Stomach (tissue), 9 donors: ENCODE measurements around the gene ABCA3. TPM values are rescaled to one million over a fixed set of nuclear protein-coding genes. Genes with fewer than 3 reads are reported as not detected.

Experiments used
- DNase-seq, 2 donors: peaks; one replicate each; pipeline versions ENCODE4 v3.0.0 to v3.0.0-alpha.2; 2013 to 2019
- H3K27ac ChIP-seq, 5 donors: fragments of 200-600 bp in 4 of 5; sonication (generic) in 4 of 5; one replicate each; pipeline ENCODE4 v1.5.1; 2013 to 2019; ENCODE audit warnings: mild to moderate bottlenecking in 1 of 5, moderate library complexity in 1 of 5
- H3K27me3 ChIP-seq, 3 donors: fragments of 200-600 bp; sonication (generic); one replicate each; pipeline ENCODE4 v1.5.1; 2017 to 2019; ENCODE audit warnings: mixed run types in 1 of 3
- H3K36me3 ChIP-seq, 4 donors: fragments of 200-600 bp; sonication (generic); 1 replicate in 3 of 4; 2 replicates in 1 of 4; pipeline ENCODE4 v1.5.1; 2016 to 2019
- H3K4me1 ChIP-seq, 4 donors: fragments of 200-600 bp; sonication (generic); one replicate each; pipeline ENCODE4 v1.5.1; 2016 to 2019
- H3K4me3 ChIP-seq, 4 donors: fragments of 200-600 bp; sonication (generic) in 3 of 4; one replicate each; pipeline ENCODE4 v1.5.1; 2016 to 2019; ENCODE audit warnings: mild to moderate bottlenecking in 1 of 4
- H3K9me3 ChIP-seq, 4 donors: fragments of 200-600 bp; sonication (generic); one replicate each; pipeline ENCODE4 v1.5.1; 2016 to 2019
- CTCF ChIP-seq, 7 experiments: fragments of 450-650 bp in 4 of 7; fragments of 200-600 bp in 3 of 7; sonication (generic) in 3 of 7; IDR thresholded peaks; one replicate each; pipeline ENCODE4 v1.5.1; 2016 to 2019; ENCODE audit warnings: antibody characterized with exemption in 7 of 7, control low read depth in 2 of 7, mild to moderate bottlenecking in 1 of 7
- EP300 ChIP-seq: sonication (generic); formaldehyde crosslinking; IDR thresholded peaks from one replicate; pipeline ENCODE4 v1.6.1; 2017; ENCODE audit warnings: antibody characterized with exemption
- POLR2A ChIP-seq, 4 donors: fragments of 450-650 bp; IDR thresholded peaks; one replicate each; pipeline ENCODE4 v1.6.1; 2016; ENCODE audit warnings: antibody characterized with exemption in 4 of 4, control low read depth in 2 of 4, mild to moderate bottlenecking in 1 of 4, moderate library complexity in 1 of 4
- POLR2AphosphoS5 ChIP-seq, 3 donors: sonication (generic); formaldehyde crosslinking; IDR thresholded peaks; one replicate each; pipeline ENCODE4 v1.6.1; 2016; ENCODE audit warnings: antibody characterized with exemption in 3 of 3
- WGBS, 5 donors: extraction: QIAGEN DNeasy Blood & Tissue Kit in 3 of 5; methylation state at CpG; one replicate each; pipeline versions ENCODE4 v1.1.5 to v1.1.7; 2013 to 2018; 5-methylcytosine and 5-hydroxymethylcytosine counted together
- intact Hi-C: fragments of 100-400 bp; cut with DNase I; formaldehyde crosslinking; loops from one replicate; pipeline ENCODE4 v1.15.1; 2023; ENCODE audit warnings: low total_unique reads
- polyA plus RNA-seq, 3 donors: library from polyadenylated mRNA; stranded (reverse); fragments of 200-250 nt; gene quantifications; one replicate each; pipeline ENCODE4 v1.2.3, GENCODE V29; 2013
- total RNA-seq, 5 donors: library from RNA; depleted of rRNA; stranded (reverse); fragments of >200 nt; gene quantifications; one replicate each; pipeline versions ENCODE4 v1.1.0 to v1.2.3, GENCODE V29; 2014 to 2016
- donor health status: healthy with polysubstance abuse.
- donor health status: Bipolar disorder and iron deficiency.
- donor health status: healthy.

Gene ABCA3
- total and polyA plus RNA-seq, 8 donors: 0.61 to 39.3 (median 3.9) TPM

GRCh38 chr16:2280461-2280860 is 60.1 kb downstream of the ABCA3 start:
- intact Hi-C loops: no loop called here
- DNase-seq: no peak
- peaks cover 0 to 60% (median 43%) of the 10 kb centered on the region in 4 donors for H3K36me3 ChIP-seq
- no peaks in the 10 kb centered on the region for H3K9me3 ChIP-seq
- no peaks in the 10 kb centered on the region for H3K4me1 ChIP-seq
- H3K27me3 ChIP-seq: no peaks in the 10 kb centered on the region
- H3K4me3 ChIP-seq: no peak overlapping the region
- TF ChIP-seq POLR2A (IDR thresholded peaks at IDR 0.05) (no peak), EP300 (no peak), POLR2AphosphoS5 (IDR thresholded peaks at IDR 0.05) (no peak), CTCF (IDR thresholded peaks at IDR 0.05) (no peak)
- H3K27ac ChIP-seq: no peak overlapping the region
- 87 to 95% (median 92%) methylated on average over 4 to 8 of the region's 8 CpGs for WGBS, 5 donors

DNA sequence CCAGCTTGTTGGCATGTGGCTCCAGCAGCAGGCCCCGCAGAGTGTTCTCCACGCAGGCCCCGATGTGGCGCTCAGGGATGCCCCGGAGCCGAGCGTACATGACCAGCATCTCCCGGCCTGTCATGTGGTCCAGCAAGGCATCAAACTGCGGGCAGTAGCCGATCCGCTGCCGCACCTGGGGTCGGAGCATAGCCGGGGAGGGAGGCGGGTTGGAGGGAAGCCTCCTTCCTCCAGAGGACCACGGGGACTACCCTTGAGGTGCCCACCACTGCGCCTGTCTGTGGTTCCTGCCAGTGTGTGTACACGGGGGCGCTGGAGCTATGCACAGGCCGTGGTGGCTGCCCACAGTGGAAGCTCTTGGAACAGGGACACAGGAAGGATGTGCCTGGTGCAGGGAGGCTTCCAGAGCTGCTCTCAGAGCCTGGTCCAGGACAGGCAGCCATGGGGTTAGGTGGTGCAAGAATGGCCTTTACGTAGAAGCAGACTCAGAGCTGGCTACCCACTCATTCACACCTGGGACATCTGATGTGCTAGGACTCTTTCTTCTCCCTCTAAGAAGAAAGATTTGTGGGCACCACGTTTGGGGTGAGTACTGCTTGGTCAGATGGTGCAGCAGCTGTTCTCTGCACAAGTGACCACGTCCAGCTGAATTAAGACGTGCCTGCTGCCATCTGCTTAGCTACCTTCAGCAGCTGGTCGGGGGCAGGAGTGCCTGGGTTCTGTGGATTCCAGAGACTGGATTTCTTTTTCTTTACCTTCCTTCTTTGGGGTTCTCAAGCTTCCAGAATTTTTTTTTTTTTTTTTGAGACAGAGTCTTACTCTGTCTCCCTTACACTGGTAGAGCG is 61.4 kb downstream of the ABCA3 start:
- Histone ChIP-seq H3K27me3 (no peaks in the 10 kb centered on the region), H3K4me1 (no peaks in the 10 kb centered on the region), H3K9me3 (no peaks in the 10 kb centered on the region), H3K27ac (no peak overlapping the region), H3K36me3 (peaks cover 0 to 48% (median 30%) of the 10 kb centered on the region in 4 donors), H3K4me3 (no peak overlapping the region)
- no peak for TF ChIP-seq POLR2A (IDR thresholded peaks at IDR 0.05)
- no peak for TF ChIP-seq CTCF (IDR thresholded peaks at IDR 0.05)
- no peak for TF ChIP-seq POLR2AphosphoS5 (IDR thresholded peaks at IDR 0.05)
- TF ChIP-seq EP300: no peak
- intact Hi-C loops: no loop called here
- WGBS, 5 donors: 84 to 90% (median 88%) methylated on average over 17 to 26 of the region's 26 CpGs
- DNase-seq: no peak

DNA sequence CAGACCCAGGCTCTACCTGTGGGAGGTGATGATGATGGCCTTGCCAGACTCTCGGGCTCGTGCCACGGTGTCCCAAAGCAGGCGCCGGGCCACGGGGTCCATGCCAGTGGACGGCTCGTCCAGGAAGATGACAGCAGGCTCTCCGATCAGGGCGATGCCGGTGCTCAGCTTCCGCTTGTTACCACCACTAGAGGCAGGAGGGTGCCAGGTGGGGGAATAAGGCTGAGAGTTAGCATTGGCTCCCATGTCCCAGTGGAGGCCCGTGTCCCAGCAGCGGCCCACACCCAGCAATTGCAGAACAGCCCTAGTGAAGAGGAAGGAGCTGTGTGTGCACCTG is 62.3 kb downstream of the ABCA3 start:
- WGBS, 5 donors: 50 to 82% (median 76%) methylated on average over 1 to 14 of the region's 14 CpGs
- no peaks in the 10 kb centered on the region for H3K4me1 ChIP-seq
- H3K27me3 ChIP-seq: no peaks in the 10 kb centered on the region
- no peak overlapping the region for H3K27ac ChIP-seq
- H3K36me3 ChIP-seq: peaks cover 0 to 38% (median 23%) of the 10 kb centered on the region in 4 donors
- DNase-seq: no peak
- H3K4me3 ChIP-seq: no peak overlapping the region
- intact Hi-C loops: no loop called here
- TF ChIP-seq EP300 (no peak), CTCF (IDR thresholded peaks at IDR 0.05) (no peak), POLR2A (IDR thresholded peaks at IDR 0.05) (no peak), POLR2AphosphoS5 (IDR thresholded peaks at IDR 0.05) (no peak)
- no peaks in the 10 kb centered on the region for H3K9me3 ChIP-seq

DNA sequence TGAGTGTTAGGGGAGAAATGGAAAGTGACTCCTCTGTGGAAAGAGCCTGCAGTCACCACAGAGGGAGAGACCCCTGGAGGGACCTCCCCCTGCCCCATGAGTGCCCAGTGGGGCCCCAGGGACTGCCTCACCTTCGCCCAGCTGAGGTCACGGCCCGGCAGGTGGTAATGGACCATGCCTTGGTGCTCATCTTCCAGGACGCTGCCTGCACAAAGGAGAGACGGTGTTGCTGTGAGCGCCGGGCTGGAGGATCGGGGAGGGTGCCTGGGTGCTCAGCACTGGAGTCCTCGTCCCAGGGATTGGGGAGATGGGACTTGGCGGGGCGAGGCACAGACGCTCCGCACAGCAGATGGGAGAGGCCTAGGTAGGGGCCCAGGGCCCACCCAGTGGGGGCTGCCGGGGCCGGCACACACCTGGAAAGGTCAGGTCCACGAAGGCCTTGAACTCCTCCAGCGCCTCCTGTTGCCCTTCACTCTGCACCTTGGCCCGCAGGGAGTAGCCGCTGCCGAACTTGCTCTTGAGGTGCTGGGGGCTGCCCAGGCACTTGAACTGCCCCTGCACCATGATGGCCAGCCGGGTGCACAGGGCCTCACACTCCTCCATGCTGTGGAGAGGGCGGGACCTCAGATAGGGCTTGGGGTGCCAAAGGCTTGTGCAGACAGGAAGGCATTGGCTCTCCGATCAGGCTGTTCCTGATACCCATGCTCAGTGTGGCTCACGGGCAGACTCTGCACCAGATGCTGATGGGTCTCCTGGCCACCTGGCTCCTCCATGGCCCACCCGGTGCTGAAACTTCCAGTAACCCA is 62.9 kb downstream of the ABCA3 start:
- 86 to 92% (median 90%) methylated on average over 17 to 25 of the region's 25 CpGs for whole genome bisulfite sequencing, 5 donors
- DNase-seq: no peak
- Histone ChIP-seq H3K4me3 (no peak overlapping the region), H3K36me3 (peaks cover 0 to 32% (median 20%) of the 10 kb centered on the region in 4 donors), H3K9me3 (no peaks in the 10 kb centered on the region), H3K27ac (no peak overlapping the region), H3K27me3 (no peaks in the 10 kb centered on the region), H3K4me1 (no peaks in the 10 kb centered on the region)
- intact Hi-C loops: no loop called here
- TF ChIP-seq CTCF (IDR thresholded peaks at IDR 0.05) (no peak), EP300 (no peak), POLR2AphosphoS5 (IDR thresholded peaks at IDR 0.05) (no peak), POLR2A (IDR thresholded peaks at IDR 0.05) (no peak)
